Measurements from ENCODE around the gene ZNF311.

ZNF311 gene

DNA sequence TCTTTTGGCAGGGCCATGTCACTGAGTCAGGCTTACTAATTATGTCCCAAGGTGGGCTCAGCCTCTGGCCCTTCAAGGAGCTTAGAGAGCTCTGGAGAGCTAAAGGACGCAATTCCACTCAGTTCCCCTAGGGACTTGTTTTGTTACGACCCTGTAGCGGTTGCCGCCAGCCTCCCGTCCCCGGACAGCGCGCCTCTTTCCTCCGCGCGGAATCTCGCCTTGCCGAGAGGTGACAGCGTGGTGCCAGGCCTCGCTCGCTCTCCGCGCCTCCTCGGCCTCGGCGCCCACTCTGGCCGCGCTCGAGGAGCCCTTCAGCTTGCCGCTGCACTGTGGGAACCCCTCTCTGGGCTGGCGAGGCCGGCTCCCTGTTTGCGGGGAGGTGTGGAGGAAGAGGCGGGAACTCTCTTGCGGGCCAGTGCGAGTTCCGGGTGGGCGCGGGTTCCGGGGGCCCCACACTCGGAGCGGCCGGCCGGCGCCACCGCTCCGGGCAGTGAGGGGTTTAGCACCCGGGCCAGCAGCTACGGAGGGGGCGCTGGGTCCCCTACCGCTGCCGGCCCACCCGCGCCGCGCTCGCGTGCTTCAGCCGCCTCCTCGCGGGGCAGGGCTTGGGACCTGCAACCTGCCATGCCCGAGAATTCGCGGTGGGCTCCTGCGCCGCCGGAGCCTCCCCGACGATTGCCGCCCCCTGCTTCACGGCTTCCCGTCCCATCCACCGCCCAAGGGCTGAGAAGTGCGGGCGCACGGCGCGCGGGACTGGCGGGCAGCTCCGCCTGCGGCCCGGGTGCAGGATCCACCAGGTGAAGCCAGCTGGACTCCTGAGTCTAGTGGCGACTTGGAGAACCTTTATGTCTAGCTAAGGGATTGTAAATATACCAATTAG, 9.9 kb upstream of the ZNF311 start:
- no peak overlapping the region for H3K4me3 ChIP-seq (ENCODE audit: low read depth, low read length)
- no peaks in the 10 kb centered on the region for H3K36me3 ChIP-seq
- H3K27me3 ChIP-seq (ENCODE audit: insufficient read depth, low read depth, severe bottlenecking): peaks cover 18% of the 10 kb centered on the region
- TF ChIP-seq, protein P1, sequence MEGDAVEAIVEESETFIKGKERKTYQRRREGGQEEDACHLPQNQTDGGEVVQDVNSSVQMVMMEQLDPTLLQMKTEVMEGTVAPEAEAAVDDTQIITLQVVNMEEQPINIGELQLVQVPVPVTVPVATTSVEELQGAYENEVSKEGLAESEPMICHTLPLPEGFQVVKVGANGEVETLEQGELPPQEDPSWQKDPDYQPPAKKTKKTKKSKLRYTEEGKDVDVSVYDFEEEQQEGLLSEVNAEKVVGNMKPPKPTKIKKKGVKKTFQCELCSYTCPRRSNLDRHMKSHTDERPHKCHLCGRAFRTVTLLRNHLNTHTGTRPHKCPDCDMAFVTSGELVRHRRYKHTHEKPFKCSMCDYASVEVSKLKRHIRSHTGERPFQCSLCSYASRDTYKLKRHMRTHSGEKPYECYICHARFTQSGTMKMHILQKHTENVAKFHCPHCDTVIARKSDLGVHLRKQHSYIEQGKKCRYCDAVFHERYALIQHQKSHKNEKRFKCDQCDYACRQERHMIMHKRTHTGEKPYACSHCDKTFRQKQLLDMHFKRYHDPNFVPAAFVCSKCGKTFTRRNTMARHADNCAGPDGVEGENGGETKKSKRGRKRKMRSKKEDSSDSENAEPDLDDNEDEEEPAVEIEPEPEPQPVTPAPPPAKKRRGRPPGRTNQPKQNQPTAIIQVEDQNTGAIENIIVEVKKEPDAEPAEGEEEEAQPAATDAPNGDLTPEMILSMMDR (IDR thresholded peaks at IDR 0.05; ENCODE audit: low read depth, low read length): peak; percentile 34; the same call in 1 of the 2 replicates
- H3K27ac ChIP-seq: no peak overlapping the region
- DNase-seq: peak; percentile 21
- H3K9me3 ChIP-seq (ENCODE audit: severe bottlenecking): peaks cover 8% of the 10 kb centered on the region

DNA sequence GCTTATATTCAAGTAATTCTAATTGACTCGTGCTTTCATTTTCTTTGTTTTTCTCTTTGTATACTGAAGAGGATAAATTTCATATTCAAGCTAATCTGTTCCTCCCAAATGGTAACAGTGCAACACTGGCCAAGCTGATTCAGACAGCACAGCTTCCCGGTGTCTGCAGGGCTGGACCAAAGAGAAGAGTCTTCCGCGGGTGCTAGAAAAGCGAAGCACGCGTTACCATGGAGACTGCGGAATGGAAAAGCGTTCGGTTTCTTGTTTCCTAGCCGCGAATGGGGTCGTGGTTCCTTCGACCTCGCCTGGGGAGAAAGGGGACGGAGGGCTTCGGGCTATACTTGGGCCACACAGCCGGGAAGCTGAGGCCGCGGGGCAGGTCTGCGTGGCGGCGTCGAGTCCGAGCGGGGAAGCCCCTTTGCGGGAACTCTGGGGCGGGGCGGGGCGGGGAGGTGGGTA, 6.2 kb upstream of the ZNF311 start:
- no peaks in the 10 kb centered on the region for H3K27me3 ChIP-seq (ENCODE audit: insufficient read depth, low read depth, severe bottlenecking)
- H3K27ac ChIP-seq: no peak overlapping the region
- peak; percentile 64 for DNase-seq

DNA sequence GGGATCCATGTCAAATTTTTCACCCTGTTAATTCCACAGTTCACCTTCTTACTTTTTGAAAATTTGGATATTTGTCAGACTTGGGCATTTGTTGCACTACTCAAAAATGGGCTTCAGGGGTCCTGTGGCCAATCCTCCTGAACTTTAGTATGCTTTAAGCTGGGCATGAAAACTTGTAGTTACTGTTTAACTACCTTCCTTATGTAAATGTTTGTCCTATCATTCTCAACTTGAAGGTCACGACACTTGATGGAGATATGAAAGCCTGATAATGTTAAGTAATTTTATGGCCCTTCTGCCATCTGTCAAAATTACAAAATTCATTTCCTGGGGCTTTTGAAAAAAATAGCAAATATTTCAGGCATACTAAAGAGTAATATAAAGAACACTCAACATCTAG, 4.2 kb upstream of the ZNF311 start:
- Histone ChIP-seq H3K27me3 (ENCODE audit: insufficient read depth, low read depth, severe bottlenecking) (no peaks in the 10 kb centered on the region), H3K27ac (no peak overlapping the region), H3K4me3 (ENCODE audit: low read depth, low read length) (no peak overlapping the region), H3K36me3 (no peaks in the 10 kb centered on the region), H3K9me3 (ENCODE audit: severe bottlenecking) (no peaks in the 10 kb centered on the region)
- no peak for DNase-seq
- TF ChIP-seq, protein P1 (IDR thresholded peaks at IDR 0.05; ENCODE audit: low read depth, low read length): no peak

More for the DNA sequence above, 6.2 kb upstream of the ZNF311 start:
- TF ChIP-seq, protein P1 (IDR thresholded peaks at IDR 0.05; ENCODE audit: low read depth, low read length): no peak
- Histone ChIP-seq H3K4me3 (ENCODE audit: low read depth, low read length) (peak overlapping the region; percentile 70), H3K9me3 (ENCODE audit: severe bottlenecking) (peaks cover 8% of the 10 kb centered on the region), H3K36me3 (no peaks in the 10 kb centered on the region)

DNA sequence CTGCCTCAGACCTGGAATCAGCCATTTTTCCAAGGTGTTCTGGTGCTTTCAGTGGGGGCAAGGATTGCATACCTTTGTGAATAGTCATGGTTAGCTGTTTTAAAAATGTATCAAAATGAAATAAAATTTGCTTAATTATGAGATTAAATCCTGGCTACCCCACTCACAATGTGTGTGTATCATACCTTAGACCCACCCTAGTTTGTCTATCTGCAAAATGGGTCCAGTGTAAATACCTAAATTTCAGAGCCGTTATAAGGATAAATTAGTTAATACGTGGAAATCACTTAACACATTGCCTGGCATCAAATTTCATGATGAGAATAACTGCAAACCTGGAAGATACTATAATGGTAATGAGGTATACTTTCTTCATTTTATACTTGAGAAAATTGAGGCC, 3.0 kb upstream of the ZNF311 start:
- TF ChIP-seq, protein P1 (IDR thresholded peaks at IDR 0.05; ENCODE audit: low read depth, low read length): no peak
- Histone ChIP-seq H3K36me3 (no peaks in the 10 kb centered on the region), H3K9me3 (ENCODE audit: severe bottlenecking) (no peaks in the 10 kb centered on the region), H3K27me3 (ENCODE audit: insufficient read depth, low read depth, severe bottlenecking) (no peaks in the 10 kb centered on the region), H3K4me3 (ENCODE audit: low read depth, low read length) (no peak overlapping the region), H3K27ac (no peak overlapping the region)
- DNase-seq: no peak

DNA sequence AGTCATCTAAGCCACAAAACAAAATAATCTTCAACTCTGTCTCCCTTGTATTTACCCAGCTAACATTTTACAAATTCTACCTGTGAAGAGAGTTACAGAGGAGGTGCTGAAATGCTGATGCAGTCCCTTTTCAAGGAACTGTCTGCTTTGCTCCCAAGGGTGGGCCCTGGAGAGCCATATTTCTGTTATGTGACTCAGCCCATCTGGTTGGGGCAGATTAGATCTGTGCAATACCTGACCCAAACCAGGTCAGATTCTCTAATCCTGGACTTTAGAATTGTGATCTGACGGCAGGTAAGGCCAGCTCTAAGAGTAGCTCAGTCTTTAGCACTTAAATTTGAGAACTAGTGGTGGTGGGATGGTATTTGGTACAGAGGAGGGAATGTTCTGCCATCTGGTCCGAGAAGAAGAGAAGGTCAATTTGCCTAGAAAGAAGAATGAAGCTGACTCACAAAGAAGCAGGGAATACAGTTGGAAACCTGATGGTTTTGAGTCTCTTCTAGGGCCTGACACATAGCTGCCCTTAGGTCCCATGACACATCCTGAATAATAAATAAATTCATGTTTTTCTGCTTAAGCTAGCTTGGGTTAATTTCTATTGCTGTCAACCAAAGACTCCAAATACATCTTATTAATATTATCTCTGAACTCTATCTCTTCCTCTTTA, 8.1 kb downstream of the ZNF311 start:
- H3K27ac ChIP-seq: peak overlapping the region; percentile 0; the same call in 1 of the 2 replicates
- H3K9me3 ChIP-seq (ENCODE audit: severe bottlenecking): no peaks in the 10 kb centered on the region
- no peak overlapping the region for H3K4me3 ChIP-seq (ENCODE audit: low read depth, low read length)
- no peaks in the 10 kb centered on the region for H3K36me3 ChIP-seq
- no peaks in the 10 kb centered on the region for H3K27me3 ChIP-seq (ENCODE audit: insufficient read depth, low read depth, severe bottlenecking)
- TF ChIP-seq, protein P1 (IDR thresholded peaks at IDR 0.05; ENCODE audit: low read depth, low read length): no peak
- DNase-seq: peak; percentile 64
